ENCODE data around the gene MUC20.

MUC20 gene

GRCh38 chr3:195755791-195756676 is 35.3 kb downstream of the MUC20 start:
- DNase-seq (ENCODE audit: low read depth): peak; percentile 34

DNA sequence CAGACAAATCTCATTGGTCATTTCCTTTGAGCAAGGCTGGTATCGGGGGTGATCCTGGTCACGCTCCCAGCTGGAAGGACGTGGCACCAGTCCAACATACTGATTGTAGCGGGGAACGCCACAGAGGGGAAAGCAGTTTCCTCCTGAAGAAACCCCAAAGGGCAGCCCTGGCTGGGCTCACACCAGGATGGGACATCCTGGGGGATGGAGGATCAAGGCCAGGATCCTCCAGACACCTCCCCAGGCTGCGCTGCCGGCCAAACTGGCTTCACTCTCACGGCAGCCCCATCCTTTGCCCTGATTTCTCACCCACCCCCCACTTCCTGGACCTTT is 36.6 kb downstream of the MUC20 start:
- DNase-seq (ENCODE audit: low read depth): no peak

- DNase-seq (ENCODE audit: low read depth): no peak
Measured at GRCh38 chr3:195757827-195758226, 37.0 kb downstream of the MUC20 start.

DNA sequence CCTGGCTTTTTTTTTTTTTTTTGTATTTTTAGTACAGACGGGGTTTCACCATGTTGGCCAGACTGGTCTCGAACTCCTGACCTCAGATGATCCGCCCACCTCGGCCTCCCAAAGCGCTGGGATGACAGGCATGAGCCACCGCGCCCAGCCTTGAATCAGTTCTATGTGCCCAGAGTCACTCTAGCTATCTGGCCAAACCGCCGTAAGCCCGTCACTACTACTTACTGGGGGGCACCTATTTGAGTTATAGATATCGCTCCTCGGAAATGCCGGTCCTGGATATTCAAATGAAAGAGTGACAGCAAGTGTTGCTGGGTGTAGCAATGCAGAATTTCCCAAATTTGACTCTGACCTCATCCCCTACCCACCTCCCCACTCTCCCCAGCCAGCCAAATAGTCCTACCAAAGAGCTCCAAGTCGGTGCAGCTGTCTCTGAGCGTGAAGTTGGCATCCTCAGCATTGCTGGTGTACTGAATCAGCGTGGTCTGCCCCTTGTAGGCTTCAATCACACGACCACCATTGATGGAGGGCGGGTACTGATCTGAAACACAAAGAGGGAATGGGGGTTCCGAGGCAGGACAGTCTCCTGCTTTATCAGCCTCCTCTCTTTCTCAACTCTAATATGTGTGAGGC is 38.1 kb downstream of the MUC20 start:
- DNase-seq (ENCODE audit: low read depth): no peak

DNA sequence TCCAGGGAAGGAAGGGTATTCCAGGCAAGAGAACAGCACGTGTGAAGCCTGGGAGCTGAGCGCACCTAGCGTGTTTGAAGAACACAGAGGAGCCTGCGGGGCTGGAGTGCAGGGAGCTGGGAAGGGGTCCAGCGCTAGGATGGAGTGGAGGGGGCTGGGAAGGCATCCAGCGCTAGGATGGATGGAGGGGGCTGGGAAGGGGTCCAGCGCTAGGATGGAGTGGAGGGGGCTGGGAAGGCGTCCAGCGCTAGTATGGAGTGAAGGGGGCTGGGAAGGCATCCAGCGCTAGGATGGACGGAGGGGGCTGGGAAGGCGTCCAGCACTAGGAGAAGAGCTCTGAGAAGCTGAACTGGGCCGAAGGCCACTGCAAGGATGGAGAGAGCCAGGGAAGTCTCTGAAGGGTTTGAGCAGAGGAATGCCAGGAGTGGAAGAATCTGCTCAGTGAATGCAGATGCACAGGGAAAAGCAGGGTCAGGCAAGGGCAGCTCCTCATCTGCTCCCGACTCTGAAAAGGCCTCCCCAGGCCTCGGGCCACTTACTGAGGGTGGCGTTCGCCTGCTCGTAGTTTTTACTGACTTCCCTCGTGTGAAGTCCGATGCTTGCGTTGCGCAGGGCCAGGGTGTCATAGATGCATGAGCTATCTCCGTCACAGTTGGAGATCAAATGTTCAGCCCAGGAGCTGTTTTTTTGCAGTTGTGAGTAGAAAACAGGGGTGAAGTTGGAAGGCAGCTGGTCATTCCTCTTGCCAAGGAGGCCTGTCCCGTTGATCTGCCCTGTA is 39.8 kb downstream of the MUC20 start:
- DNase-seq (ENCODE audit: low read depth): no peak

GRCh38 chr3:195761123-195761566 is 40.4 kb downstream of the MUC20 start:
- DNase-seq (ENCODE audit: low read depth): no peak

GRCh38 chr3:195761567-195762248 is 40.9 kb downstream of the MUC20 start:
- no peak for DNase-seq (ENCODE audit: low read depth)

- DNase-seq (ENCODE audit: low read depth): no peak
Measured at GRCh38 chr3:195762249-195762585, 41.4 kb downstream of the MUC20 start.

DNA sequence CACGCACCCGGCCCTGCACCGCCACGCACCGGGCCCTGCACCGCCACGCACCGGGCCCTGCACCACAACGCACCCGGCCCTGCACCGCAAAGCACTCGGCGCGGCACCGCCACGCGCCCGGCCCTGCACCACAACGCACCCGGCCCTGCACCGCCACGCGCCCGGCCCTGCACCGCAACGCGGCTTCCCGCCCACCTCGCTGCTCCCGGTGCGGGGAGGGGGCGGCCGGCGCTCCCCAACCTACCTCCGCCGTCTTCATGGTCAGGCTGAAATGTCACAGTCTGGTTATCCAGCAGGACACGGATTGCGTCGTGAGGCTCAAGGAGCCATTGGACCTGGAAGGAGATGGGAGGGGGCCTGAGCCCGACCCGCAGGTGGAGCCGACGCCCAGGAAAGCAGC is 41.8 kb downstream of the MUC20 start:
- no peak for DNase-seq (ENCODE audit: low read depth)

GRCh38 chr3:195763076-195763830 is 42.5 kb downstream of the MUC20 start:
- DNase-seq (ENCODE audit: low read depth): no peak

DNA sequence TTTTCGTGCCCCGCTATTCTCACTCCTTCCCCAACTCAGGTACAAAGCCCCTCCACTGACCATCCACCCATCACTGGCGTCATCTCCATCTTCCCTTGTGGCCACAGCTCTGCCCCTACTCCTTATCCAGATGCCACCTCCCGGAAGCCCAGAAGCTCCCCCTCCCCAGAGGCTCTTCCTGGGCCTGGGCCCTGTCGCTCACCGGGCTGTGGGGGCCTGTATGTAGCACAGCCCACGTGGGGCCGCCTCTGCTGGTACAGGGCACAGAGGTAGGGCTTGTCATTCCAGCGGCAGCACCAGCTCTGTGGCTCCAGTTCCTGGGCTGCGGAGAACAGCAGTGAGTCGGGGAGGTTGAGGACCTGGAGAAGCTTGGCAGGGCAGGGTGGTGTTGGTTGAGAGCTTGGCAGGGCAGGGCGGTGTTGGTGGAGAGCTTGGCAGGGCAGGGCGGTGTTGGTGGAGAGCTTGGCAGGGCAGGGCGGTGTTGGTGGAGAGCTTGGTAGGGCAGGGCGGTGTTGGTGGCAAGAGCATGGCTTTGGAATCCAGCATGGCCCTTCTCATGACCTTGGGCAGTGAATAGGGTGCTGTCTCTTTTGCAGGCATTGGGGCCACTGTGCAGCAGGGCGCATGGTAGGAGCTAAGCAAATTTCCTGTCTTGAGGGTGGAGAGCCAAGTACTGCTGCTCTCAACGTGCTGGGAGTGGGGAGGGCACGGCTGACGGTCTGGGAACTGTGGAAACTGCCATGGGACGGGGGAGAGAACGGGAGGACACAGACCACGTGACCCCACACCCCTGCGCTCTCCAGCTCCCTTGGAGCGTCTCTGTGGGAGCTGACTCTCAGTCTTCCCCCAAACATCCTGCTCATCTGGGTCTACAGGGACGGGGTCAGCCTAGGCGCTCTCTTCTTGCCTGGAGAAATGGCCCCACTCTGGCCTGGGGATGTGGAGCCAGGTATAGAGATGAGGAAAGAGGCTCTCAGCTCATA is 43.4 kb downstream of the MUC20 start:
- no peak for DNase-seq (ENCODE audit: low read depth)

GRCh38 chr3:195764961-195765706 is 44.4 kb downstream of the MUC20 start:
- no peak for DNase-seq (ENCODE audit: low read depth)

GRCh38 chr3:195766671-195767070 is 45.9 kb downstream of the MUC20 start:
- no peak for DNase-seq (ENCODE audit: low read depth)

DNA sequence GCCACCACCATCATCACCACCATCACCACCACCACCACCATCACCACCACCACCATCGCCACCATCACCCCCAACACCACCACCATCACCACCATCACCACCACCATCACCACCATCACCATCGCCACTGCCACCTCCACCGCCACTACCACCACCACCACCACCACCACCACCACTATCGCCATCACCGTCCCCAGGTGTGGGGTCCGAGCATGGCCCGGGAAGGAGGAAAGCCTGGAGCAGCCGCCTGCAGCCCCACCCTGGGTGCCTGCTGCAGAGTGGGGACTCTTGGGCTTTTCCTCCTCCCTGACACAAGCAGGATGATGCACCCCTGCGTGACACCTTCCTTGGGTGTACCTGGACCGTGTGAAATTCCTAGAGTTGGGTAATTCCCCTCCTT is 47.0 kb downstream of the MUC20 start:
- DNase-seq (ENCODE audit: low read depth): no peak

DNA sequence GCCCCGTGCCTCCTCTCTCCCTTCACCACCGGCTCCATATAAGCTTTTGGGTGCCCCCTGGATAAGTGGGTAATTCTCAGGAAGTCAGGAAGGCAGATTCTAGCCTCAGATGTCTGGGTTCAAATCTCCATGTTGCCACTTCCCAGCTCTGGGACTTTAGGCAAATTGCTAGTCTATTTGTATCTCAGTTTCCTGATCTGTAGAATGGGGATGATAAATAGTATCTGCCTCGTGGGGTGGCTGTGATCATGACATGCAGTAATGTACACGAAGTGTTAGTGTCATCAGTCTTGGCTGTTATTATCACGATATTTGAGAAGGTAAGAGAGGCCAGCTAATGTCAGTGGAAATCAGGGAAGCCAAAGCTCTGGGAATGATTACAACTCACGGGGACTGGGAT is 47.6 kb downstream of the MUC20 start:
- DNase-seq (ENCODE audit: low read depth): no peak

DNA sequence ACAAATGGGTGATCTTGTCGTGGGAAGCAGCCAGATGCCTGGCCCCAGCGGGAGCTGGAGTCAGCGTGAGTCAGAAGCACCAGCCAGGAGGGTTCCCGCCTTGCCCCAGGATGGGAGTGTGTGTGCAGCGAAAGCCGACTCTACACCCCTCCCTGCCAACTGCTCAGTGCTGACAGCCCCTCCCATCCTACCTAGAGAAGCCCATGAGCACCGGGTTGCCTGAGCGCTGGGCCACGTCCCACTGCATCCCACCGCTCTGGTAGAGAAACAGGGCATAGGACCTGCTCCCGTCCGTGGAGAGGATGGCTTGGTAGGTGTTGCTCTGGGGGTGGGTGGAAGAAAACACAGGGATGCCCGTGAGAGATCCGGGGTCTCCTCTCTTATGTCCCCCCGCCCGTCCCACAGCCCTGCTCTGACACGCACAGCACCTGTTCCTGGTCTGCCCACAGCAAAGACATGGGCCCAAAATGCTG is 48.1 kb downstream of the MUC20 start:
- DNase-seq (ENCODE audit: low read depth): no peak

DNA sequence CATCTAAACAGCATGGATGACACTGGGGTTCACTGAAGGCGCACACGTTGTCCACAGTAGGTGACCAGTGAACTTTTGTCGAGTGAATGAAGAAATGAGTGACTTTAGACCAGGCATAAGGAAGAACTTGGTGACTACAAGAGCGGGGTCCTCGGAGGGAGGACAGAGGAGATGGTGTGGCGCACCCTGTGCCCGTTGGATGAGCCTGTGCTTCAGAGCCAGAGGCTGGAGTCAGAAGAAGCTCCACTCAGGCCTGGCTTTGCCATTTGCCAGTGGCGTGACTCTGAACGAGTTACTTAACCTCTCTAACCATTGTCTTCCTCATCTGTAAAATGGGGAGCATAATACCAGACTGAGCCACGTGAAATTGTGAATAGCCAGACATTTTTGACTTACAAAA is 48.8 kb downstream of the MUC20 start:
- DNase-seq (ENCODE audit: low read depth): no peak

DNA sequence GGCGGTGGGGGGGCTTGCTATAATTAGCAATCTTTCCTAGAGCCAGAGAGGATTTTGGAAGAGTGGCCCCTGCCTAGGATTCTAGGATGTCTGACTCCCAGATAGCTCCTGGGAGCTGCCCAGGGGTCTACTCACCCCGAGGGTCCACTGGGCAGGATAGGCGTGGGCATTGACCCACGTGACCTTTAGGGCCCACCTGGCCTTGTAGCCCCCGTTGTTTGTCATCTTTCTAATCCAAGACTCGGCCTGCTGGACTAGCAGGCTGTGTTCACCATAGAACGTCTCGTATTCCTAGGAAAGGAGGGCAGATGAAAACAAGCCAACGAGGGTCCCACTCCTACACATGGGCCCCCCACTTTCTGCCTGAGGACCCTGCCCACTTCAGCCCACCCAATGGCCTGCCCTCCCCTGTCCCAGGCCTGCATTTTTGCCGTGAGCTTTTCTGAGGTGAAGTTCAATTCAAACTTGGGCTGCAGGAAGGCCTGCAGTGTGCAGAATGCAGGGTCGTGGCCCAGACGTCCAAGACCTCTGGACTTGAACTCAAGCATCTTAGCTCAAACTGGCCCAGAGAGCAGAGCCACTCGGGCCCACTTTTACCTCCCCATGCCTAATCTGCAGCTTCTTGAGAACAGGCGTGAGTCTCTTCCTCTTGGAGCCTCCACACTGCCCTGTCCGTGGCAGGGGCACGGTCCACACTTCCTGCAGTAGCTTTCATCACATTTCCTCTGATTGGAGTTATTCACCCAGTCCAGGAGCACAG is 49.5 kb downstream of the MUC20 start:
- no peak for DNase-seq (ENCODE audit: low read depth)
